ENCODE measurements around the gene MACC1. TPM values are rescaled to one million over a fixed set of nuclear protein-coding genes. Genes with fewer than 3 reads are reported as not detected.

Gene MACC1
- total and polyA plus RNA-seq, 8 donors: 1.5 to 27.0 (median 9.6) TPM

- no peak overlapping the region for H3K27ac ChIP-seq
- H3K4me1 ChIP-seq: no peaks in the 10 kb centered on the region
- no peaks in the 10 kb centered on the region for H3K36me3 ChIP-seq
- intact Hi-C loops (cut with DNase I): no loop called here
- no peaks in the 10 kb centered on the region for H3K9me3 ChIP-seq
- no peak overlapping the region for H3K4me3 ChIP-seq
- DNase-seq (no peak), FAIRE-seq (no peak), ATAC-seq (no peak)
- 60 to 65% methylated on average over 2 of the region's 2 CpGs for WGBS, 2 donors
- no peaks in the 10 kb centered on the region for H3K27me3 ChIP-seq
- TF ChIP-seq CTCF (IDR thresholded peaks at IDR 0.05): no peak
Observed at GRCh38 chr7:20170633-20171032, 46.6 kb downstream of the MACC1 start.

- ATAC-seq (no peak), FAIRE-seq (no peak), DNase-seq (no peak)
- no peaks in the 10 kb centered on the region for H3K27me3 ChIP-seq
- no peak overlapping the region for H3K4me3 ChIP-seq
- intact Hi-C loops (cut with DNase I): no loop called here
- H3K4me1 ChIP-seq: no peaks in the 10 kb centered on the region
- H3K27ac ChIP-seq: no peak overlapping the region
- no peak for TF ChIP-seq CTCF (IDR thresholded peaks at IDR 0.05)
- WGBS, 2 donors: 71 to 85% methylated on average over 1 of the region's 1 CpG
- H3K9me3 ChIP-seq: no peaks in the 10 kb centered on the region
- H3K36me3 ChIP-seq: no peaks in the 10 kb centered on the region
Observed at GRCh38 chr7:20165146-20165510, 52.1 kb downstream of the MACC1 start.

- intact Hi-C loops (cut with DNase I): no loop called here
Observed at GRCh38 chr7:20164425-20165145, 52.6 kb downstream of the MACC1 start.

GRCh38 chr7:20162665-20163064, 54.5 kb downstream of the MACC1 start:
- Histone ChIP-seq H3K9me3 (no peaks in the 10 kb centered on the region), H3K4me1 (no peaks in the 10 kb centered on the region), H3K27me3 (no peaks in the 10 kb centered on the region), H3K27ac (no peak overlapping the region), H3K4me3 (no peak overlapping the region), H3K36me3 (peaks cover 0 to 5% (median 0%) of the 10 kb centered on the region in 3 donors)
- ATAC-seq: no peak
- 86 to 93% methylated on average over 1 of the region's 1 CpG for WGBS, 2 donors
- no peak for FAIRE-seq
- no peak for DNase-seq
- intact Hi-C loops (cut with DNase I): no loop called here
- TF ChIP-seq CTCF (IDR thresholded peaks at IDR 0.05): no peak

More at GRCh38 chr7:20164425-20165145, 52.6 kb downstream of the MACC1 start:
- H3K9me3 ChIP-seq: no peaks in the 10 kb centered on the region
- ATAC-seq: no peak
- no peak for FAIRE-seq
- WGBS, 2 donors: 83 to 87% methylated on average over 6 of the region's 6 CpGs
- H3K4me1 ChIP-seq: no peaks in the 10 kb centered on the region
- no peaks in the 10 kb centered on the region for H3K27me3 ChIP-seq
- peaks cover 0 to 3% (median 0%) of the 10 kb centered on the region in 3 donors for H3K36me3 ChIP-seq
- H3K4me3 ChIP-seq: no peak overlapping the region
- no peak for DNase-seq
- no peak overlapping the region for H3K27ac ChIP-seq
- no peak for TF ChIP-seq CTCF (IDR thresholded peaks at IDR 0.05)

GRCh38 chr7:20159226-20159747, 57.9 kb downstream of the MACC1 start:
- Histone ChIP-seq H3K27me3 (no peaks in the 10 kb centered on the region), H3K4me1 (no peaks in the 10 kb centered on the region), H3K36me3 (peaks cover 0 to 5% (median under 1%) of the 10 kb centered on the region in 3 donors), H3K9me3 (no peaks in the 10 kb centered on the region), H3K27ac (no peak overlapping the region), H3K4me3 (no peak overlapping the region)
- no peak for ATAC-seq
- FAIRE-seq: no peak
- intact Hi-C loops (cut with DNase I): no loop called here
- no peak for DNase-seq
- 88 to 92% methylated on average over 6 of the region's 6 CpGs for WGBS, 2 donors
- no peak for TF ChIP-seq CTCF (IDR thresholded peaks at IDR 0.05)

Data from pancreas (tissue), 10 donors.